Stomach (tissue), 4 donors: ENCODE measurements around the gene NFXL1.

Experiments used
- POLR2A ChIP-seq, 4 donors: fragments of 450-650 bp; IDR thresholded peaks; one replicate each; pipeline ENCODE4 v1.6.1; 2016; ENCODE audit warnings: antibody characterized with exemption in 4 of 4, control low read depth in 2 of 4, mild to moderate bottlenecking in 1 of 4, moderate library complexity in 1 of 4
- TF ChIP-seq, protein P1 (sequence below), 7 experiments: fragments of 450-650 bp in 4 of 7; fragments of 200-600 bp in 3 of 7; sonication (generic) in 3 of 7; IDR thresholded peaks; one replicate each; pipeline ENCODE4 v1.5.1; 2016 to 2019; ENCODE audit warnings: antibody characterized with exemption in 7 of 7, control low read depth in 2 of 7, mild to moderate bottlenecking in 1 of 7

- TF ChIP-seq, protein P1, sequence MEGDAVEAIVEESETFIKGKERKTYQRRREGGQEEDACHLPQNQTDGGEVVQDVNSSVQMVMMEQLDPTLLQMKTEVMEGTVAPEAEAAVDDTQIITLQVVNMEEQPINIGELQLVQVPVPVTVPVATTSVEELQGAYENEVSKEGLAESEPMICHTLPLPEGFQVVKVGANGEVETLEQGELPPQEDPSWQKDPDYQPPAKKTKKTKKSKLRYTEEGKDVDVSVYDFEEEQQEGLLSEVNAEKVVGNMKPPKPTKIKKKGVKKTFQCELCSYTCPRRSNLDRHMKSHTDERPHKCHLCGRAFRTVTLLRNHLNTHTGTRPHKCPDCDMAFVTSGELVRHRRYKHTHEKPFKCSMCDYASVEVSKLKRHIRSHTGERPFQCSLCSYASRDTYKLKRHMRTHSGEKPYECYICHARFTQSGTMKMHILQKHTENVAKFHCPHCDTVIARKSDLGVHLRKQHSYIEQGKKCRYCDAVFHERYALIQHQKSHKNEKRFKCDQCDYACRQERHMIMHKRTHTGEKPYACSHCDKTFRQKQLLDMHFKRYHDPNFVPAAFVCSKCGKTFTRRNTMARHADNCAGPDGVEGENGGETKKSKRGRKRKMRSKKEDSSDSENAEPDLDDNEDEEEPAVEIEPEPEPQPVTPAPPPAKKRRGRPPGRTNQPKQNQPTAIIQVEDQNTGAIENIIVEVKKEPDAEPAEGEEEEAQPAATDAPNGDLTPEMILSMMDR (IDR thresholded peaks at IDR 0.05): no peak
- TF ChIP-seq POLR2A (IDR thresholded peaks at IDR 0.05): no peak
Measured at GRCh38 chr4:47876310-47876709, 38.1 kb downstream of the NFXL1 start.
